ENCODE results near the gene BCO2. TPM values are rescaled to one million over a fixed set of nuclear protein-coding genes. Genes with fewer than 3 reads are reported as not detected.

Gene BCO2
- total RNA-seq, 2 donors from 2014 or later: 0.24 to 1.0 TPM

DNA sequence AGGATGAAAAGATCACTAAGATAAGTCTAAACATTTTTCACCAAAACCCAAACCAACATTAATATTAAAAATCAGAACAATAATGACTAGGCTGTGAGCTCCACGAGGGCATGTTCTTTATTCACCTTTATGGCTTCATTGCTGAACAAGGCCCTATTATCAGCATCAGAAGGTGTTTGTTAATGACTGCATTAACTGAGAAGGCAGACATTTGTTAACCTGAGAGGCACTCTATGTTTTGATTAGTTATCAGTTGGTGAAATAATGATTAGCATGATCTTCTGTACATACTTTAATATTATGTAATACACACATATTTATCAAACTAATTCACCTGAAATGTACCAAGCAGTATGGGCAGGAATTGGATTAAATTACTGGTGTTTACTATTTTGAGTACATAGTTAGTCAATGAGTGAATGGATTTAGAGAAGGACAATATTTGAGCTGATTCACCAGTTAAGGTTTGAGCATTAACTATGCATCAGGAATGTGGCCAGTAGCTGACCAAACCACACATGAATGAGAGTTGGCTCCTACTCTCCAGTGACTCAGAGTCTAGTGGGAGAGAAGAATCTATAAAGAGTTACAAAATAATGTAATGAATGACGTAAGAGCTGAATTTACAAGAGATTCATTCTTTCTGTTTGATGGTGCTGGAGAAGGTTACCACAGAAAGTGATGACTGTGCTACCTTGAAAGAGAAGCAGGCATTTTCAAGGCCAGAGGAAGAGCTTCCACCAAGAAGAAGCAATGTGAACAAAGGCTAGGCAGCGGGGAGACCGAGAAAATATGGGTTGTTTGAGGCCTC is 18.2 kb upstream of the BCO2 start:
- H3K36me3 ChIP-seq (ENCODE audit: control insufficient read depth, insufficient read depth, low read length): no peaks in the 10 kb centered on the region
- TF ChIP-seq, protein P1, sequence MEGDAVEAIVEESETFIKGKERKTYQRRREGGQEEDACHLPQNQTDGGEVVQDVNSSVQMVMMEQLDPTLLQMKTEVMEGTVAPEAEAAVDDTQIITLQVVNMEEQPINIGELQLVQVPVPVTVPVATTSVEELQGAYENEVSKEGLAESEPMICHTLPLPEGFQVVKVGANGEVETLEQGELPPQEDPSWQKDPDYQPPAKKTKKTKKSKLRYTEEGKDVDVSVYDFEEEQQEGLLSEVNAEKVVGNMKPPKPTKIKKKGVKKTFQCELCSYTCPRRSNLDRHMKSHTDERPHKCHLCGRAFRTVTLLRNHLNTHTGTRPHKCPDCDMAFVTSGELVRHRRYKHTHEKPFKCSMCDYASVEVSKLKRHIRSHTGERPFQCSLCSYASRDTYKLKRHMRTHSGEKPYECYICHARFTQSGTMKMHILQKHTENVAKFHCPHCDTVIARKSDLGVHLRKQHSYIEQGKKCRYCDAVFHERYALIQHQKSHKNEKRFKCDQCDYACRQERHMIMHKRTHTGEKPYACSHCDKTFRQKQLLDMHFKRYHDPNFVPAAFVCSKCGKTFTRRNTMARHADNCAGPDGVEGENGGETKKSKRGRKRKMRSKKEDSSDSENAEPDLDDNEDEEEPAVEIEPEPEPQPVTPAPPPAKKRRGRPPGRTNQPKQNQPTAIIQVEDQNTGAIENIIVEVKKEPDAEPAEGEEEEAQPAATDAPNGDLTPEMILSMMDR (conservative IDR thresholded peaks at IDR 0.05): no peak
- no peak overlapping the region for H3K4me3 Mint-ChIP-seq
- no peak overlapping the region for H3K4me3 ChIP-seq (ENCODE audit: low read length)
- H3K4me1 ChIP-seq (ENCODE audit: control insufficient read depth, insufficient read depth, low read length): no peaks in the 10 kb centered on the region
- no peaks in the 10 kb centered on the region for H3K27me3 ChIP-seq (ENCODE audit: control insufficient read depth, insufficient read depth, low read length, poor library complexity, severe bottlenecking)
- H3K9me3 ChIP-seq (ENCODE audit: control insufficient read depth, low read length): no peaks in the 10 kb centered on the region
- DNase-seq: no peak
- no peaks in the 10 kb centered on the region for H3K9me3 Mint-ChIP-seq
- H3K27ac ChIP-seq (ENCODE audit: low read depth, low read length): no peak overlapping the region
- 95 to 96% methylated on average over 2 to 4 of the region's 4 CpGs for WGBS, 2 experiments (ENCODE audit: insufficient coverage in 1 of 2, insufficient read length in 1 of 2)
- no peak overlapping the region for H3K27ac Mint-ChIP-seq
- no peaks in the 10 kb centered on the region for H3K4me1 Mint-ChIP-seq
- no peak overlapping the region for H3K9ac ChIP-seq (ENCODE audit: extremely low read depth, low read length, poor library complexity, severe bottlenecking)
- no peaks in the 10 kb centered on the region for H3K27me3 Mint-ChIP-seq (ENCODE audit: insufficient read depth)
- H3K36me3 Mint-ChIP-seq (ENCODE audit: low read depth): no peaks in the 10 kb centered on the region

DNA sequence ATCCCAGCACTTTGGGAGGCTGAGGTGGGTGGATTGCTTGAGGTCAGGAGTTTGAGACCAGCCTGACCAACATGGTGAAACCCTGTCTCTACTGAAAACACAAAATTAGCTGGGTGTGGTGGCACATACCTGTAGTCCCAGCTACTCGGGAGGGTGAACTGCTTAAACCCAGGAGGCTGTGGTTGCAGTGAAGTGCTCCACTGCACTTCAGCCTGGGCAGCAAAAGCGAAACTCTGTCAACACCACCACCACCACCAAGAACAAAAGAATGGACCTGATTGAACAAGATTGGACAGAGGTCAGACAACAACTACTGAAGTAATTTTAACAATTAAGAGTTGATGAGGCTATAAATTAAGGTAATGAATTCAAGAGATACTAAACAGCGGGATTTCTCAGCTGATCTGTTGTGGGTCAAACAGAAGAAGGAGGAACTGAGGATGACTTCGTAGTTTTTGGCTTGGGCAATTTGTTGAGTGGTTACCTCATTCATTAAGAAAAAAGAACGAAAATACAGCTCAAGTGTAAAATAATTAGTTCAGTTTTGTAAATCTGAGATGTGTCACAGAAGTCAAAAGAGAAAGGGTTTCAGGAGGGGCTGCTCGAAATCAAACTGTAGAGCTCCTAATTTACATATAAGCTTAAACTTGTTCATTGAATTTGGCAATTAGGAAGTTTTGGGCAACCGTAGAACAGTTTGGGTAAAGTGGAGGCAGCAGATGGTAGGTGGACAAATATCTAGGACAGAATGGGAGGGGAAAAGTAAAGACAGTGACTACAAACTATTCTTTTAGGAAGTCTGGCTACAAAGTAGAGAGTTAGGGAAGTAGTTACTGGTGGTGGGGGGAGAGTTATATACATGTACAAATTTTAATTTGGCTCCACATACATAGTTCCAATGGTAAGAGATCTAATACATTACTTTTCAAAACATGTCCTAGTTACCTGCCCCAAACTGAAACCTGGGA is 15.9 kb upstream of the BCO2 start:
- Mint-ChIP-seq H3K27me3 (ENCODE audit: insufficient read depth) (no peaks in the 10 kb centered on the region), H3K4me1 (no peaks in the 10 kb centered on the region), H3K27ac (no peak overlapping the region), H3K36me3 (ENCODE audit: low read depth) (no peaks in the 10 kb centered on the region), H3K4me3 (no peak overlapping the region), H3K9me3 (no peaks in the 10 kb centered on the region)
- no peak for DNase-seq
- Histone ChIP-seq H3K27ac (ENCODE audit: low read depth, low read length) (no peak overlapping the region), H3K4me3 (ENCODE audit: low read length) (no peak overlapping the region), H3K36me3 (ENCODE audit: control insufficient read depth, insufficient read depth, low read length) (no peaks in the 10 kb centered on the region), H3K27me3 (ENCODE audit: control insufficient read depth, insufficient read depth, low read length, poor library complexity, severe bottlenecking) (no peaks in the 10 kb centered on the region), H3K9ac (ENCODE audit: extremely low read depth, low read length, poor library complexity, severe bottlenecking) (no peak overlapping the region), H3K9me3 (ENCODE audit: control insufficient read depth, low read length) (no peaks in the 10 kb centered on the region), H3K4me1 (ENCODE audit: control insufficient read depth, insufficient read depth, low read length) (no peaks in the 10 kb centered on the region)
- TF ChIP-seq, protein P1 (conservative IDR thresholded peaks at IDR 0.05): no peak
- 89 to 92% methylated on average over 3 to 7 of the region's 7 CpGs for WGBS, 2 experiments (ENCODE audit: insufficient coverage in 1 of 2, insufficient read length in 1 of 2)

DNA sequence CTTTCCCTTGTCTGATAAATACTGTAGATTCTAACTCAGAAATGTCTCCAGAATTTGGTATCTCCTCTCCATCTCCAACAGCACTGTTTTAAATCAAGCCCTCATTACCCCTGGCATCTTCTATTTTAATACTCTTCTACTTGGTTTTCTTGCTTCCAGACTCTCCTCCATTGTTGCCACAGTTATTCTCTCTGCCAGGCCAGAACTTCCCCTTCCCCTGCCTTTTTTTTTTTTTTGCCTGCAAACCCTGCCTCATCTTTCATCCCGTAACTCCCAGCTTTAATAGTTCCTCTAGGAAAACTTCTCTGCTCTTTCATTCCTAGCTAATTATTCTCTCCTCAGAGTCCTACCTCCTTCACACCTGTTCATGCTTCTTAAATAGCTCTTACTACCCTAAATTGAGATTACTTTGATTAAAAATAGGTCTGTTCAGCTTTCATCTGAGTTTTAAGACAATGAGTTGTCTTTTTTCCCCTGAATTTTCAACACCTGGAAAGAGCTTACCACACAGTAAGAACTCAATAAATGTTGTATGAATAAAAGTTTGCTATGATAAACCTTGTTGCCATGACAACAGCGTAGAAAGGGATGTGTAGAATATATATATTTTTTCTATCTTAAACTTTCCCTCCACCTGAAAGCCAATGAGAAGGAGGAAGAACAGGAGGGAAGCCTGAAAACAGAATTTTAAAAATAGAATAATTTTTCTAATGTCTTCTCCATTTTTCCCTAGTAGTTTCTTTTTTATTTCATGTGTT is 15.0 kb upstream of the BCO2 start:
- 38 to 50% methylated on average over 1 of the region's 2 CpGs for whole genome bisulfite sequencing, 2 experiments (ENCODE audit: insufficient coverage in 1 of 2, insufficient read length in 1 of 2)
- TF ChIP-seq, protein P1 (conservative IDR thresholded peaks at IDR 0.05): no peak
- H3K36me3 Mint-ChIP-seq (ENCODE audit: low read depth): no peaks in the 10 kb centered on the region
- no peaks in the 10 kb centered on the region for H3K36me3 ChIP-seq (ENCODE audit: control insufficient read depth, insufficient read depth, low read length)
- H3K4me1 ChIP-seq (ENCODE audit: control insufficient read depth, insufficient read depth, low read length): no peaks in the 10 kb centered on the region
- H3K27ac Mint-ChIP-seq: no peak overlapping the region
- no peak overlapping the region for H3K9ac ChIP-seq (ENCODE audit: extremely low read depth, low read length, poor library complexity, severe bottlenecking)
- no peak overlapping the region for H3K27ac ChIP-seq (ENCODE audit: low read depth, low read length)
- no peaks in the 10 kb centered on the region for H3K27me3 Mint-ChIP-seq (ENCODE audit: insufficient read depth)
- H3K27me3 ChIP-seq (ENCODE audit: control insufficient read depth, insufficient read depth, low read length, poor library complexity, severe bottlenecking): no peaks in the 10 kb centered on the region
- H3K4me1 Mint-ChIP-seq: no peaks in the 10 kb centered on the region
- no peak overlapping the region for H3K4me3 ChIP-seq (ENCODE audit: low read length)
- H3K9me3 ChIP-seq (ENCODE audit: control insufficient read depth, low read length): no peaks in the 10 kb centered on the region
- H3K4me3 Mint-ChIP-seq: no peak overlapping the region
- no peak for DNase-seq
- H3K9me3 Mint-ChIP-seq: no peaks in the 10 kb centered on the region
